Body of pancreas (tissue), 4 donors: ENCODE results near the gene PRPF8. TPM values are rescaled to one million over a fixed set of nuclear protein-coding genes. Genes with fewer than 3 reads are reported as not detected.

ENCODE experiments used
- ATAC-seq: fragments of 150-250 bp; one replicate; pipeline ENCODE4 v1.9.1; 2016
- DNase-seq, 4 donors: peaks; one replicate each; pipeline ENCODE4 v3.0.0-alpha.2; 2019
- H3K27ac ChIP-seq, 4 donors: fragments of 200-600 bp; sonication (generic); 1 replicate in 3 of 4; 2 replicates in 1 of 4; pipeline versions ENCODE4 v1.5.1 to v1.6.1; 2016 to 2019; ENCODE audit warnings: mild to moderate bottlenecking in 1 of 4, mixed read lengths in 1 of 4, moderate library complexity in 1 of 4
- H3K27me3 ChIP-seq, 2 donors: fragments of 200-600 bp; sonication (generic); one replicate each; pipeline ENCODE4 v1.6.0; 2016; ENCODE audit warnings: mild to moderate bottlenecking in 1 of 2
- H3K36me3 ChIP-seq, 2 donors: fragments of 200-600 bp; sonication (generic); replicated peaks in 1 of 2; 2 replicates each; pipeline ENCODE4 v1.5.1; 2016; ENCODE audit warnings: low read depth in 2 of 2; ENCODE audit not compliant: insufficient read depth in 1 of 2
- H3K4me1 ChIP-seq: fragments of 200-600 bp; sonication (generic); one replicate; pipeline ENCODE4 v1.6.0; 2016
- H3K4me3 ChIP-seq, 2 donors: fragments of 200-600 bp; sonication (generic); 1 replicate in 1 of 2; 2 replicates in 1 of 2; pipeline ENCODE4 v1.5.1; 2016 to 2019
- H3K9me3 ChIP-seq, 3 donors: fragments of 200-600 bp; sonication (generic); 1 replicate in 2 of 3; 2 replicates in 1 of 3; pipeline ENCODE4 v1.5.1; 2016
- POLR2A ChIP-seq, 3 donors: fragments of 450-650 bp; IDR thresholded peaks; one replicate each; pipeline ENCODE4 v1.6.1; 2016; ENCODE audit warnings: antibody characterized with exemption in 3 of 3, mild to moderate bottlenecking in 2 of 3
- WGBS, 2 donors: methylation state at CpG; one replicate each; pipeline ENCODE4 v1.1.5; 2017; 5-methylcytosine and 5-hydroxymethylcytosine counted together
- intact Hi-C: fragments of 100-400 bp; cut with DNase I; formaldehyde crosslinking; loops from one replicate; pipeline ENCODE4 v1.15.1; 2023
- total RNA-seq, 2 donors: library from RNA; depleted of rRNA; stranded (reverse); fragments of >200 nt; gene quantifications; one replicate each; pipeline ENCODE4 v1.1.0, GENCODE V29; 2016
- TF ChIP-seq, protein P1 (sequence below), 7 experiments: fragments of 450-650 bp in 4 of 7; fragments of 200-600 bp in 3 of 7; sonication (generic) in 3 of 7; IDR thresholded peaks; one replicate each; pipeline ENCODE4 v1.5.1; 2016 to 2019; ENCODE audit warnings: antibody characterized with exemption in 7 of 7

Gene PRPF8
- total RNA-seq, 2 donors from 2014 or later, result 84.7 to 100 TPM

DNA sequence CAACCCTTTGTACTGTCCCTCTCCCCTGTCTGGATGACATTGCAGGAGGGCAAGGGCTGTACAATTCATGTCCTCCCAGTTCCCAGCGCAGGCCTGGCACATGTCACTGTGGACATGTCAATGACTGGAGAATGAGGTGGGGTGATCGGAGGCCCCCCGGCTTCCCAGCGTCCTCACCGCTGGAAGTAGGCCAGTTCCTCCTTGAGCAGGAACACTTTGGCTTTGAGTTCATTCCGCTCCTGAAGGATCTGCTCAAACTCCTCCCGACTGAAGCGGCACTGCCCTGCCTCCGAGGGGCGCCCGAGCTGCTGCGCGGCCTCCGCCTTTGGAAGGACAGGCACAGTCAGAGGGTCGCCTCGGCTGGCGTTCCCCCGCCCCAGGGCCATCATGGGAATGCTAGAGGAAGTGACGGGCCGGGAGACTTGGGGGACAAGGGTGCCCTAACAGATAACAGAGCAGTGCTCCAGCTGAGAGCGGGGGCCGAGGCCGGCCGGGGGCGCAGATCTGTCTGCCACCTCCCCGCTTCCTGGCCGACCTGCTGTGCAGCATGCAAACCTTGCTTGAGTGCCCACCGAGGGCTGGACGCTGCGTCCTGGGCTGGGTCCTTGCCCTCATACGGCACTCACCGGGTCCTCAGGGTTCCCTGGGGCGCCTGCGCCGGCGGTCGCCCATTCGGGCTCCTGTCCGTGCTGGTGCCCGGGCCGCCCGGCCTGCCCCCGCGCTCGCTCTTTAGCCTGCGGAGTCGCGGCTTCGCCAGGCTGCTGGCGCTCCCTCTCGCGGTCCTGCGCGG is 36.3 kb downstream of the PRPF8 start:
- no peaks in the 10 kb centered on the region for H3K9me3 ChIP-seq
- intact Hi-C loops, result no loop called here
- peak in 3 of 4 donors; percentile 54 to 55 (median 55) for DNase-seq
- H3K36me3 ChIP-seq, result peaks cover 8 to 23% of the 10 kb centered on the region in 2 donors
- TF ChIP-seq, protein P1, sequence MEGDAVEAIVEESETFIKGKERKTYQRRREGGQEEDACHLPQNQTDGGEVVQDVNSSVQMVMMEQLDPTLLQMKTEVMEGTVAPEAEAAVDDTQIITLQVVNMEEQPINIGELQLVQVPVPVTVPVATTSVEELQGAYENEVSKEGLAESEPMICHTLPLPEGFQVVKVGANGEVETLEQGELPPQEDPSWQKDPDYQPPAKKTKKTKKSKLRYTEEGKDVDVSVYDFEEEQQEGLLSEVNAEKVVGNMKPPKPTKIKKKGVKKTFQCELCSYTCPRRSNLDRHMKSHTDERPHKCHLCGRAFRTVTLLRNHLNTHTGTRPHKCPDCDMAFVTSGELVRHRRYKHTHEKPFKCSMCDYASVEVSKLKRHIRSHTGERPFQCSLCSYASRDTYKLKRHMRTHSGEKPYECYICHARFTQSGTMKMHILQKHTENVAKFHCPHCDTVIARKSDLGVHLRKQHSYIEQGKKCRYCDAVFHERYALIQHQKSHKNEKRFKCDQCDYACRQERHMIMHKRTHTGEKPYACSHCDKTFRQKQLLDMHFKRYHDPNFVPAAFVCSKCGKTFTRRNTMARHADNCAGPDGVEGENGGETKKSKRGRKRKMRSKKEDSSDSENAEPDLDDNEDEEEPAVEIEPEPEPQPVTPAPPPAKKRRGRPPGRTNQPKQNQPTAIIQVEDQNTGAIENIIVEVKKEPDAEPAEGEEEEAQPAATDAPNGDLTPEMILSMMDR (IDR thresholded peaks at IDR 0.05), result peak in 3 of 7 experiments; percentile 85 to 99 (median 90)
- TF ChIP-seq POLR2A (IDR thresholded peaks at IDR 0.05), result no peak
- peak overlapping the region; percentile 53 to 100 (median 86) for H3K27ac ChIP-seq
- H3K4me1 ChIP-seq, result peaks cover 60% of the 10 kb centered on the region
- H3K27me3 ChIP-seq, result no peaks in the 10 kb centered on the region
- peak overlapping the region; percentile 20 to 33 for H3K4me3 ChIP-seq
- WGBS, 2 donors, result 7 to 9% methylated on average over 24 to 50 of the region's 54 CpGs
- ATAC-seq, result no peak

DNA sequence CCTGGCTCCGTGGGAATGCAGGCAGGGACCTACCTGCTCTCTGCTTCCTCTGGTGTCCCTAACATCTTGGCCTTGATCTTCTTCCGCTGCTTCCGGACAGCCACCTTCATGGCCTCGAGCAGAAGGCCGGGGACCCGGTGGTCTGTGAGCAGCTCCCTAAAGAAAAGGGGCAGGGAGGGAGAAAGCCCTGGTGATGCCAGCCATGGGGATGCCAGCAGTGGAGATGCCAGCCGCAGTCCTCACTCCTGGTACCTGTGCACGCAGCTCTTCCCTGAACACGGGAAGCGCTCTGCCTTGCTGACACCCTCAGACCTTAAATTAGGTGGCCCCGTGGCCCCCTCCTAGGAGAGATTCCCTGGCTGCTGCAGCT is 36.9 kb downstream of the PRPF8 start:
- peak in 1 of 4 donors; percentile 23 for DNase-seq
- Histone ChIP-seq H3K36me3 (peaks cover 2 to 17% of the 10 kb centered on the region in 2 donors), H3K27ac (no peak overlapping the region), H3K4me3 (no peak overlapping the region), H3K27me3 (no peaks in the 10 kb centered on the region), H3K9me3 (no peaks in the 10 kb centered on the region), H3K4me1 (peaks cover 61% of the 10 kb centered on the region)
- TF ChIP-seq, protein P1 (IDR thresholded peaks at IDR 0.05), result no peak
- no peak for TF ChIP-seq POLR2A (IDR thresholded peaks at IDR 0.05)
- no peak for ATAC-seq
- WGBS, 2 donors, result 52 to 69% methylated on average over 8 to 11 of the region's 11 CpGs
- intact Hi-C loops, result no loop called here

DNA sequence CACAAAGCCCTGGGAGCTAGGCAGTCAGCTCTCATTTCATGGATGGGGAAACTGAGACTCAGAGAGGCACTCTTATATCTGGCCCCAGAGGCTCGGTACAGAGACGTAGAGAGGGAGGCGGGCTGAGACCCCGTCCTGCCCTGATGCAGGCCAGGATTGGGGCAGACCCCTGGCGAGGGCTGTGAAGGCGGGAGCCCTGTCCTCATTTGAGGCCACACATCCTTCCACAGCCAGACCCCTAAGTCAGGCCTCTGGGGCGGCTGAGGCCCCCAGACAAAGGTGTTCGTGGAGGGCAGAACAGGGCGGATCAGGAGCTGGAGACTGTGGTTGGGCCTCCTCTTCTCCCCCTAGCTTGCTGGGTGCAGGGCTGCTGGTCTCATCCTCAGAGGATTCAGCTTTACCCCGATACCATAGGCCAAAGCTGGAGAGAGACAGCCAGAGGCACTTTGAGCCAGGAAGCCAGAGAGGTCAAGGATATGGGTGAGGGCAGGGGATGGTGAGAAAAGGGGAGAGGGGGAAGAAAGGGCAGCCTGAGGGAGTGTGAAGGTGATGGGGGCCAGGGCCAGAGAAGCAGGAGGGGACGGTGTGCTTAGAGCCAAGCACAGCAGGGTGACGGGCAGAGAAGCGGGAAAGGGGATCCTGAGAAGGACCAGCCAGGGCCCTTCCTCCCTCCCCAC is 38.3 kb downstream of the PRPF8 start:
- TF ChIP-seq, protein P1 (IDR thresholded peaks at IDR 0.05), result no peak
- no peak for TF ChIP-seq POLR2A (IDR thresholded peaks at IDR 0.05)
- intact Hi-C loops, result no loop called here

DNA sequence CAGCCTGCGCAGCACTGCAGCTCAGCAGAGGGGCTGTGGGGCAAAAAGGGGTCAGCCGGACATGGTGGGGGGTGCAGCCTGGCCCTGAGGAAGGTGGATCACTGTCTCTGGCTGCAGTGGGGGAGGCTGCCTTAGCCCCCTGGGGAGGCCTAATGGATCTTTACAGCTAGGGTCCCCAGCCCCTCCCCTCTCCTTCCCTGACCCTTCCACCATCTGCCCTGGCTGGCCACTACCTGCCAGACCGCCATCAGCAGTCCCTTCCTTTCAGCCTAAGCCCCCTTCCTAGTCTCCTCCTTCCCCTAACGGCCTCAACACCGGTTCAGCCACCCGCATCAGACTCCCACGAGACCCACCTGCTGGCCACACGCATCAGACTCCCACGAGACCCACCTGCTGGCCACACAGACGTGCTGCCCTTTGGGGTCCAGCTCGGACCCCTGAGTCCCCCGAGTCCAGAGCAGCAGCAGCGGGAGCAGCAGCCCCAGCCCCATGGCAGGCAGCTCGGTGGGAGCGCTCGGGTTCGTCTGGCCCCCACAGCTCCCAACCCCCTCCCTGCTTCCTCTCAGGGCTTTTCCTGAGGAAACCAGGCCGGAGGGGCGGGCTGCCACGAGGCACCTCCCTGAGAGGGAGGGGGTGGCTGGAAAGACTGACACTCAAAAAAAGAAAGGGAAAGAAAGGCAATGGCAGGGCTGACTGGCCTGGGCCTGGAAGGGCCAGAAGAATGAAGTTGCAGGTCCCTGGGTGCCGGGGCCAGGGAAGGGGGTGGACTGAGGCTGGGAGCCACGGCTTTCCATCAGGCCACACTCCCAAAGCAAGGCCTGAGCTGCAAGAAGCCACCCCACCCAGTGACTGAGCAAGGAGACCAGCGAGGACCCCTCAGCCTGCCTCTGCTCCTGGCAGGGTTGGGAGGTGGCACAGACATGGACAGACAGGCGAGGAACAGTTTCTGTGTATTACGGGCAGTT is 39.2 kb downstream of the PRPF8 start, which contains the start of gene SCARF1:
Gene SCARF1, minus strand, starts transcription at position 526 of the 965 bp plus-strand sequence. Its CDS starts 35 bp downstream, at position 491.
- Histone ChIP-seq H3K4me3 (no peak within 1 kb of the TSS), H3K36me3 (no peaks in the 10 kb centered on the region), H3K9me3 (no peaks in the 10 kb centered on the region), H3K27ac (peak within 1 kb of the TSS in 2 of 4 donors; percentile 53 to 54), H3K27me3 (no peaks in the 10 kb centered on the region), H3K4me1 (peaks cover 52% of the 10 kb centered on the region)
- 67 to 74% methylated on average over 12 to 25 of the region's 25 CpGs for WGBS, 2 donors
- intact Hi-C loops, result no loop called here
- peak in 2 of 3 donors; percentile 22 to 30 for TF ChIP-seq POLR2A (IDR thresholded peaks at IDR 0.05)
- TF ChIP-seq, protein P1 (IDR thresholded peaks at IDR 0.05), result no peak
- ATAC-seq (no peak), DNase-seq (no peak)

More for the DNA sequence above, 38.3 kb downstream of the PRPF8 start:
- ATAC-seq (no peak), DNase-seq (no peak)
- Histone ChIP-seq H3K9me3 (no peaks in the 10 kb centered on the region), H3K27ac (no peak overlapping the region), H3K36me3 (peaks cover 0 to 8% of the 10 kb centered on the region in 2 donors), H3K27me3 (no peaks in the 10 kb centered on the region), H3K4me3 (no peak overlapping the region), H3K4me1 (peaks cover 61% of the 10 kb centered on the region)
- WGBS, 2 donors, result 78 to 83% methylated on average over 9 to 12 of the region's 13 CpGs
